COLO829 (cell line): ENCODE measurements around the gene MS4A6E.
A peak's percentile ranks its signal among the peaks of the same experiment; 100 is the strongest.

Source experiments
- DNase-seq: peaks from one replicate; pipeline ENCODE4 v3.0.0; 2012; ENCODE audit warnings: low spot score

MS4A6E gene

GRCh38 chr11:60375316-60375715 lies 48.3 kb downstream of the MS4A6E start:
- no peak for DNase-seq

DNA sequence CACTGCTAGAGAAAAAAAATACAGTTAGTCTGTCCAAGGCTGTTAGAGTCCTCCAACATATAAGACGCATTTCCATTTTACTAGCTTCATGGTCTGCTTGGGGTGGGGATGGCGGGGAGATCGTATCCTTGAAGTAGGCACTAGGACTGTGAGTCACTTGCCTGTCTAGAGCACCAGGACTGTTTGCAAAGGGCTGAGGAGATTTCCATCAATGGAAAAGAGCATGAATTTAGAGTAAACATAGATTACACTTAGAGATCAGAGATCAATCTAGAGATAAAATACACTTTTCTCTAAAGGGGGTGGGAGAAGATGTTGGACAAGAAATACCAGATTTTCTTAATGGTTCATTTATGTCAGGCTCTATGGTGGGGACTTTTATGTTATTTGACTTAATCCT lies 49.5 kb downstream of the MS4A6E start:
- DNase-seq, result no peak

DNA sequence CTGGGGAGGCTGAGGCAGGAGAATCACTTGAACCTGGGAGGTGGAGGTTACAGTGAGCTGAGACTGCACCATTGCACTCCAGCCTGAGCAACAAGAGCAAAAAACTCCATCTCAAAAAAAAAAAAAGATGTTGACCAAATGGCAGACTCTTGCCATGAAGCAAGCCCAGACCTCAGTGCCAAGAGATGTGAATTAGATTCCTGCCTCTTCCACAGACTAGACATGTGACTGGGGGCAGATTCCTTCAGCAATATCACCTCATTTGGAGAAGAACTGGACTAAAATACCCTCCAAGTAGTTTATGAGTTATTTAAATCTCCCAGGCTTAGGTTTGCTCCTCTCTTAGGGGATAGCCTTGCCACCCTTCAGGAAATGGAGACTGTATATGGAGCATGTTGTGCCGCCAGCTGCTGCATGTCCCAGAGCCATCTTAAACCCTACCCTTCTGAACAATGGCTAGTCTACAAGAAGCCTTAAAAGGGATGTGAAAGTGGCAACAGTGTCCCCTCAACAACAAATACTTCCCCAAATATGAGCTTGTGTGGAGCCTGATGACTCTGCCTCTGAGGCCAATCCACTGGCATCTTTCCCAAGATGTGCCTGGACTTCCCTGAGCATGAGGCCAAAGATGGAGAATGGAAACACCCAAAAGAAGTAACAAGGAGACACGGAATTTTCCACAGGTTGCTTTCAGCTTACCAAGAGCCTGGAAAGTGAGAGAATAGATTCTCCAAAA lies 50.5 kb downstream of the MS4A6E start:
- no peak for DNase-seq

- DNase-seq, result no peak
Observed at GRCh38 chr11:60378354-60378753, 51.3 kb downstream of the MS4A6E start, which contains the start of gene MS4A7. MS4A7 (plus strand) TSS chr11:60378532; CDS start chr11:60383142, 4,610 bp downstream.

DNA sequence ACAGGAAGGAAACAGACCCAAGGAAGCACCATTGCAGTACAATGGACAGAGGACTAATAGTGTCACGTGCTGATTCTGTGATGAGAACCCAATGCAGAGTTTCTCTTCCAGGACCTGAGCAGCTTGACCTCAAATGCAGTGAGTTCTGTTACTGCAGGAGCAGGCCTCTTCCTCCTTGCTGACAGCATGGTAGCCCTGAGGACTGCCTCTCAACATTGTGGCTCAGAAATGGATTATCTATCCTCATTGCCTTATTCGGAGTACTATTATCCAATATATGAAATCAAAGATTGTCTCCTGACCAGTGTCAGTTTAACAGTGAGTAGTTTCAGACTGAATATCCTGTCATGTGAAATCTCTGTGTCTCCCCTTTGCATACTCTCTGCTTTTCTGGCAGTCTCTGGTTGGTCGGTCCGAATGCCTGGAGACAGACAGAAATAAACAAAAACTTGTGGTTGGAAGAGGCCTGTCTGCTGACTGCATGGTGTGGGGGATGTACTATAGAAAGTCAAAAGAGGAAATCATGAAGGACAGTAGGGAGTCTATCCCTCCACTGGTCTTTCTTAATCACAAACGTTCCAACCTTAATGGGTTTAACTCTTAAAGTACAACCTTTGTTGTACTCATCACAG lies 62.3 kb downstream of the MS4A6E start:
- DNase-seq, result peak; percentile 92

GRCh38 chr11:60390419-60390818 lies 63.4 kb downstream of the MS4A6E start:
- no peak for DNase-seq
